Upper lobe of left lung (tissue), 6 donors: ENCODE measurements around the gene RNF144B. TPM values are rescaled to one million over a fixed set of nuclear protein-coding genes. Genes with fewer than 3 reads are reported as not detected.

Source experiments
- ATAC-seq, 2 donors: fragments of 200-7000 bp; cut with Tn5 transposase; one replicate each; pipeline ENCODE4 v1.9.1; 2022; ENCODE audit warnings: mild to moderate bottlenecking in 2 of 2, moderate library complexity in 2 of 2; ENCODE audit not compliant: low FRiP score in 2 of 2
- DNase-seq, 2 donors: peaks; one replicate each; pipeline ENCODE4 v3.0.0-alpha.2; 2019 to 2020
- H3K27ac ChIP-seq, 4 donors: fragments of 200-600 bp; sonication (generic); one replicate each; pipeline ENCODE4 v1.5.1; 2016 to 2019
- H3K27me3 ChIP-seq, 4 donors: fragments of 200-600 bp; sonication (generic); one replicate each; pipeline ENCODE4 v1.5.1; 2017 to 2019
- H3K36me3 ChIP-seq, 4 donors: fragments of 200-600 bp; sonication (generic); one replicate each; pipeline ENCODE4 v1.5.1; 2016 to 2019
- H3K4me1 ChIP-seq, 4 donors: fragments of 200-600 bp; sonication (generic); one replicate each; pipeline ENCODE4 v1.5.1; 2018 to 2019
- H3K4me3 ChIP-seq, 4 donors: fragments of 200-600 bp; sonication (generic); one replicate each; pipeline ENCODE4 v1.5.1; 2017 to 2019; ENCODE audit warnings: mild to moderate bottlenecking in 2 of 4, moderate library complexity in 1 of 4
- H3K9me3 ChIP-seq, 4 donors: fragments of 200-600 bp; sonication (generic); one replicate each; pipeline ENCODE4 v1.5.1; 2018 to 2019
- EP300 ChIP-seq, 4 donors: sonication (generic); formaldehyde crosslinking; IDR thresholded peaks; one replicate each; pipeline ENCODE4 v1.5.1; 2017; ENCODE audit warnings: antibody characterized with exemption in 4 of 4, control low read depth in 2 of 4
- POLR2A ChIP-seq, 4 donors: fragments of 450-650 bp; IDR thresholded peaks; one replicate each; pipeline ENCODE4 v1.5.1; 2016 to 2017; ENCODE audit warnings: antibody characterized with exemption in 4 of 4, mild to moderate bottlenecking in 2 of 4
- POLR2AphosphoS5 ChIP-seq, 2 donors: sonication (generic); formaldehyde crosslinking; IDR thresholded peaks; one replicate each; pipeline ENCODE4 v1.5.1; 2017; ENCODE audit warnings: antibody characterized with exemption in 2 of 2
- WGBS, 2 donors: methylation state at CpG; one replicate each; pipeline ENCODE4 v1.1.5; 2017 to 2018; 5-methylcytosine and 5-hydroxymethylcytosine counted together
- total RNA-seq, 6 donors: library from RNA; depleted of rRNA in 4 of 6; stranded (reverse); fragments of >200 nt in 4 of 6; gene quantifications; one replicate each; pipeline versions ENCODE4 v1.1.0 to v1.2.1, GENCODE V29; 2016 to 2021
- TF ChIP-seq, protein P1 (sequence below), 6 experiments: fragments of 450-650 bp in 4 of 6; fragments of 200-600 bp in 2 of 6; sonication (generic) in 2 of 6; IDR thresholded peaks; one replicate each; pipeline ENCODE4 v1.5.1; 2016 to 2019; ENCODE audit warnings: antibody characterized with exemption in 6 of 6
- donor health status: DM: no; HTN: no; CAD: no; lungs with moderate emphysema.
- donor health status: DM: no; HTN: yes; CAD: no; lungs with severe emphysema.

Gene RNF144B
- total RNA-seq, 6 donors from 2014 or later: 46.1 to 105 (median 55.8) TPM

DNA sequence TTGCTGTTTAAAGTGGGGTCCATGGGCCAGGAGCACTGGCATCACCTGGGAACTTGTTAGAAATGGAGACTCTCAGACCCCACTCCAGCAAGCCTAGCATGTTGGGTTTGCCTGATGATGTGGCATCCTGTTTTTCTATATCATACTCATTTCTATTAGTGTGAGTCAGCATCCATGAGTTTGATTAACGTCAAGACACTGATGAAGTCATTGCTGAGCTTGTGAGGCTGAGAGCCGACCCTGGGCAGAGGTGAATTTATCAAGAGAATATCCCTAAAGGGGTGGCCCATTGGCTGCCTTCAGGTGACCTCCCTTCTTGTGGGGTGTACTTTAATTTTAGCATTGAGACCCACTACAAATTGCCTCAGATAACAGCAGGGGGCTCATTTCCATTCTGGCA is 43.4 kb upstream of the RNF144B start:
- DNase-seq (no peak), ATAC-seq (no peak)
- WGBS, 2 donors: 54 to 55% methylated on average over 2 of the region's 2 CpGs
- no peaks in the 10 kb centered on the region for H3K27me3 ChIP-seq
- no peaks in the 10 kb centered on the region for H3K9me3 ChIP-seq
- H3K36me3 ChIP-seq: no peaks in the 10 kb centered on the region
- TF ChIP-seq EP300 (IDR thresholded peaks at IDR 0.05): no peak
- TF ChIP-seq POLR2AphosphoS5 (IDR thresholded peaks at IDR 0.05): no peak
- TF ChIP-seq, protein P1, sequence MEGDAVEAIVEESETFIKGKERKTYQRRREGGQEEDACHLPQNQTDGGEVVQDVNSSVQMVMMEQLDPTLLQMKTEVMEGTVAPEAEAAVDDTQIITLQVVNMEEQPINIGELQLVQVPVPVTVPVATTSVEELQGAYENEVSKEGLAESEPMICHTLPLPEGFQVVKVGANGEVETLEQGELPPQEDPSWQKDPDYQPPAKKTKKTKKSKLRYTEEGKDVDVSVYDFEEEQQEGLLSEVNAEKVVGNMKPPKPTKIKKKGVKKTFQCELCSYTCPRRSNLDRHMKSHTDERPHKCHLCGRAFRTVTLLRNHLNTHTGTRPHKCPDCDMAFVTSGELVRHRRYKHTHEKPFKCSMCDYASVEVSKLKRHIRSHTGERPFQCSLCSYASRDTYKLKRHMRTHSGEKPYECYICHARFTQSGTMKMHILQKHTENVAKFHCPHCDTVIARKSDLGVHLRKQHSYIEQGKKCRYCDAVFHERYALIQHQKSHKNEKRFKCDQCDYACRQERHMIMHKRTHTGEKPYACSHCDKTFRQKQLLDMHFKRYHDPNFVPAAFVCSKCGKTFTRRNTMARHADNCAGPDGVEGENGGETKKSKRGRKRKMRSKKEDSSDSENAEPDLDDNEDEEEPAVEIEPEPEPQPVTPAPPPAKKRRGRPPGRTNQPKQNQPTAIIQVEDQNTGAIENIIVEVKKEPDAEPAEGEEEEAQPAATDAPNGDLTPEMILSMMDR (IDR thresholded peaks at IDR 0.05): no peak
- TF ChIP-seq POLR2A (IDR thresholded peaks at IDR 0.05): no peak
- H3K27ac ChIP-seq: peak overlapping the region in 1 of 4 donors; percentile 6
- no peak overlapping the region for H3K4me3 ChIP-seq
- peaks cover 0 to 5% (median 0%) of the 10 kb centered on the region in 4 donors for H3K4me1 ChIP-seq

DNA sequence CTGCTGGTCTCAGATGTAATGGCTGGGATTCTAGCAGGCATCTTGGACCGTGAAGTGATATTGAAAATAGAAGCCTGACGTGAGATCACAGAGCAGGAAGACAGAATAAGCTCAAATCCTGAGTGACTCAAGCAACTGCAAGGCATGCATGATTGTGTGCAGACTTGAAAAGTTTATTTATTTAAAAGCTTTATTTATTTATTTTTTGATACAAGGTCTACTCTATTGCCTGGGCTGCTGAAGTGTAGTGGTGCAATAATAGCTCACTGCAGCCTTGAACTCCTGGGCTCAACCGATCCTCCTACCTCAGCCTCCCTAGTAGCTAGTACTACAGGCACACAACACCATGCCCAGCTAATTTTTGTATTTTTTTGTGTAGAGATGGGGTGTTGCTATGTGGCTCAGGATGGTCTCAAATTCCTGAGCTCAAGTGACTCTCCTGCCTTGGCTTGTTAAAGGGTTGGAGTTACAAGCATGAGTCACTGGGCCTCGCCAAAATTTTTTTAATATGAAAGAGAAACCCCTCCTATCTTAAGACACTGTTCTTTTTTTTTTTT is 40.1 kb upstream of the RNF144B start:
- DNase-seq: no peak
- no peak overlapping the region for H3K4me3 ChIP-seq
- H3K4me1 ChIP-seq: peaks cover 0 to 5% (median 2%) of the 10 kb centered on the region in 4 donors
- ATAC-seq: no peak
- peak overlapping the region in 1 of 4 donors; percentile 54 for H3K27ac ChIP-seq
- H3K27me3 ChIP-seq: no peaks in the 10 kb centered on the region
- H3K36me3 ChIP-seq: no peaks in the 10 kb centered on the region
- no peaks in the 10 kb centered on the region for H3K9me3 ChIP-seq
- TF ChIP-seq POLR2A (IDR thresholded peaks at IDR 0.05) (no peak), EP300 (IDR thresholded peaks at IDR 0.05) (no peak), POLR2AphosphoS5 (IDR thresholded peaks at IDR 0.05) (no peak)
- TF ChIP-seq, protein P1 (IDR thresholded peaks at IDR 0.05): no peak
- 71 to 77% methylated on average over 4 of the region's 4 CpGs for WGBS, 2 donors

DNA sequence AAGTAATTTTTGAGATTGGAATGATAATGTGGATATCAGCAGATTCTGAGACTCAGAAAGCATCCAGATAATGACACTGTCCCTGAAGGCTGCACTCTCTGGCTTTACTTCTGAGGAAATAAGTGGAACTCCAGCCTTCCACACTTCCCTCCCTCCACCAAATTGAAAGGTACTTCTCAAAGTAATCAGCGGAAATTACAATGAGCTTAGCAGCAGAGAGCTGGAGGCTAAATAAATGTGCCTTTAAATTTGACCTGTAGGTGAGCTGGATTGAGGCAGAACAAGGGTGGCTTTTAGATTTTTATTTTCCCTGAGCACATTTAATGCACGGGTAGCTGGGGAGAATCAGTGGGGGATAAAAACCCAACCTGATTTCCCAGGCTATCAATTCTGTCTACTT is 39.3 kb upstream of the RNF144B start:
- TF ChIP-seq POLR2A (IDR thresholded peaks at IDR 0.05): no peak
- TF ChIP-seq, protein P1 (IDR thresholded peaks at IDR 0.05): no peak
- Histone ChIP-seq H3K4me3 (no peak overlapping the region), H3K4me1 (peaks cover 0 to 5% (median 2%) of the 10 kb centered on the region in 4 donors), H3K36me3 (no peaks in the 10 kb centered on the region), H3K27ac (no peak overlapping the region), H3K27me3 (no peaks in the 10 kb centered on the region), H3K9me3 (no peaks in the 10 kb centered on the region)
- no peak for DNase-seq
- 87% methylated on average over 2 of the region's 2 CpGs for WGBS, 2 donors
- no peak for ATAC-seq

DNA sequence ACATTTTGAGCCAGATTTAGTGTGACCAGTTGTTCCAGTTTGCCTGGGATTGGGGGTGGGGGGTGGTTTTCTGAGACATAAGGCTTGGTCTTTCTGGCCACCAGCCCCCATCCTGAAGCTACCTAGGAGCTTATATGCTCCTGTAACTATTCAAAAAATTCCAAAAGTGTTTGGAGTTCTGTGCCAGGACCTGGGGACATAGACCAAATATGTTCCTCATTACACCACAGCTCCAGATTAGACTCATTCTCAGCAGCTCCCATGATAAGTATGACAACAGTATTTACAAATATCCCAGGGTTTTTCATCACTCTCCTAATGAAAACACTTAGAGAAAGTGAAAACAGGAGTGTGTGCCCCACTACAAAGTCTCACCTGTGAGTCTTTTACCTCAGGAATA is 37.8 kb upstream of the RNF144B start:
- Histone ChIP-seq H3K27ac (no peak overlapping the region), H3K27me3 (no peaks in the 10 kb centered on the region), H3K4me3 (no peak overlapping the region), H3K9me3 (no peaks in the 10 kb centered on the region), H3K4me1 (peaks cover 0 to 4% (median 0%) of the 10 kb centered on the region in 4 donors), H3K36me3 (no peaks in the 10 kb centered on the region)
- ATAC-seq (no peak), DNase-seq (no peak)
- no peak for TF ChIP-seq POLR2A (IDR thresholded peaks at IDR 0.05)
- no peak for TF ChIP-seq EP300 (IDR thresholded peaks at IDR 0.05)
- TF ChIP-seq, protein P1 (IDR thresholded peaks at IDR 0.05): no peak

DNA sequence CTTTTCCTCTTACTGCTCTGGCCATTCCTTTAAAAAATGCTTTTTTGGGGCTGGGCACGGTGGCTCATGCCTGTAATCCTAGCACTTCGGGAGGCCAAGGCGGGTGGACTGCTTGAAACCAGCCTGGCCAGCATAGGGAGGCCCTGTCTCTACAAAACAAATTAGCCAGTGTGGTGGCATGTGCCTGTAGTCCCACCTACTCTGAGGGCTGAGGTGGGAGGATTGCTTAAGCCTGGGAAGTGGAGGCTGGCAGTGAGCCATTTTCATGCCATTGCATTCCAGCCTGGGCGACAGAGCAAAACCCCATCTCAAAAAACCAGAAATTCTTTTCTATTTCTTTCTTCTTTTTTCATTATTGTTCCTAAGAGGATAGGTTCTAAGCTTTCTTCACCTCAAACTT is 36.9 kb upstream of the RNF144B start:
- Histone ChIP-seq H3K36me3 (no peaks in the 10 kb centered on the region), H3K27me3 (no peaks in the 10 kb centered on the region), H3K4me1 (peaks cover 0 to 4% (median 0%) of the 10 kb centered on the region in 4 donors), H3K4me3 (no peak overlapping the region), H3K9me3 (no peaks in the 10 kb centered on the region), H3K27ac (no peak overlapping the region)
- TF ChIP-seq EP300 (IDR thresholded peaks at IDR 0.05): no peak
- no peak for TF ChIP-seq POLR2A (IDR thresholded peaks at IDR 0.05)
- TF ChIP-seq, protein P1 (IDR thresholded peaks at IDR 0.05): no peak
- no peak for TF ChIP-seq POLR2AphosphoS5 (IDR thresholded peaks at IDR 0.05)
- ATAC-seq (peak in 1 of 2 donors; percentile 44), DNase-seq (peak in 1 of 2 donors; percentile 68)
- 66 to 75% methylated on average over 4 of the region's 4 CpGs for WGBS, 2 donors
